Lung microvascular endothelial cell (primary cell): ENCODE data around the gene CDH11. TPM values are rescaled to one million over a fixed set of nuclear protein-coding genes. Genes with fewer than 3 reads are reported as not detected.

Experiments
- DNase-seq, 2 donors: peaks; one replicate each; pipeline versions ENCODE4 v3.0.0 to v3.0.0-alpha.2; 2010; ENCODE audit warnings: low read depth in 2 of 2
- total RNA-seq: library from RNA; depleted of rRNA; stranded (reverse); fragments of >200 nt; gene quantifications from 2 replicates; pipeline ENCODE4 v1.2.1, GENCODE V29; 2014

The CDH11 gene
- total RNA-seq, 1 donor from 2014 or later: 3.4 TPM

DNA sequence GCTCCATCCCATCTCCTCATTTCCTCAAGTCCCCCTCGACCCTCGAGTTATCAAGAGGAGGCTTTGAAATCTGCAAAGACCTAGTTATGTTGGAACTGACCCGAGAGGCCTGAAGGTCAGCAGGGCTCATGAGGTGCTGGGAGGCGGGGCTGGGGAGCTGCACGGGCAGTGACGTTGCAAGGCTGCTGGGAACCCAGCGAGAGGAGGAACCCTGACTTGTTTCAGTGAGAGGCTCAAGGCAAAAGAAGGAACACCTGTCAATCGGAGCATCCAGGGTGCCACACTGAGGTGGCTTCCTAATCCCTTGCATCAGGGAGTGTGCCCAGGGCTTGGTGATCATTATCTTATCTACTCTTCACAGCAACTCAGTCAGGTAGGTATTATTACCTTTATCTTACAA lies 86.9 kb downstream of the CDH11 start:
- DNase-seq: no peak

DNA sequence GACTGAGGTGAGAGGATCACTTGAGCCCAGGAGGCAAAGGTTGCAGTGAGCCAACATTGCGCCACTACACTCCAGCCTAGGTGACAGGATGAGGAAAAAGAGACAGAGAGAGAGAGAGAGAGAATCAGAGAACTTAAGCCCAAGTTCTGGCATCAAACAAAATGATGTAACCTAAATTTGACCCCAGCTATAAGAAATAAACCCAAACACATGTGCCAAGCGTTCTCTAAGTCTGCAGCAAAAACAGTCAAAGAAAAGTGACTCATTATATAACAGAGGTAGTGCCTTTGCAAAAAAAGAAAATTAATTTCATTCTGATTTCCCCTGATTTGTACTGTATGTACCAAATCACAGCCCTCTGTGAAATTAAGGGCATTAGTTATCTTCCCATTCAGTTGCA lies 89.5 kb downstream of the CDH11 start:
- no peak for DNase-seq

DNA sequence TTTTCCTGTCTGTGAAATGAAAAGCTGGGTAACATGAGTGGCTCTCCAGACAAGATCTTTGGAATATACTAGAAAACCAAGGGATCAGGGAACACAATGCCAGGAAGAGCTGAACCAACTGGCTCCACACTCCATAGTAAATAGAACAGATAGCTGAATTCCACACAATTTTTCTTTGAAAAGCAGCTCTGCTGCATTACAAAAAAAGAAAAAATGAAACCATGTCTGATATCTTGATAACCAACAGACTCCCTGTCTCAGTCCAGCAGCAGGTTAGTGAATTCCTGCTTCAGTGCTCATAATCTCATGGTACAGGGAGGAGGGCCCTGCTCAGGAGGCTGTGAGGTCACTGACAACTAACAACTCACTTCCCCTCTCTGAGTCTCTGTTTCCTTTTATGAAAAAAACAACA lies 97.1 kb downstream of the CDH11 start:
- DNase-seq: peak; percentile 20 to 50

DNA sequence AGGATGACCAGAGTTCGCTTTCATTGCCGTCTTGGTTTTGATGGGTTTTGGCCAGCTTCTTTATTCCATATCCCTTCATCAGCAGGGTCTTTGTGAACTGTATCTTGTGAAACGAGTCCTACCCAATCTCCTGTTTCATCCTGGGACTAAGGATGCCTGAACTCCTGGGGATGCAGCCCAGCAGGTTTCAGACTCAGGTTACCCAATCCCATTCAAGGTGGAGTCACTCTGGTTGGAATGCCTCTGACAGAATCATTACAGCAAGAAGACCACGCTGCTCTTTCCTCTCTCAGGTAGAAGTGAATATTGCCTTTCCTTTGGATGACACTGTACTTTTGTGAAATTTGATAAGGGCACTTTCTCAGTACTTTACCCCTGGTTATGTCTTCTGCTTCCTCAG lies 98.1 kb downstream of the CDH11 start:
- no peak for DNase-seq

DNA sequence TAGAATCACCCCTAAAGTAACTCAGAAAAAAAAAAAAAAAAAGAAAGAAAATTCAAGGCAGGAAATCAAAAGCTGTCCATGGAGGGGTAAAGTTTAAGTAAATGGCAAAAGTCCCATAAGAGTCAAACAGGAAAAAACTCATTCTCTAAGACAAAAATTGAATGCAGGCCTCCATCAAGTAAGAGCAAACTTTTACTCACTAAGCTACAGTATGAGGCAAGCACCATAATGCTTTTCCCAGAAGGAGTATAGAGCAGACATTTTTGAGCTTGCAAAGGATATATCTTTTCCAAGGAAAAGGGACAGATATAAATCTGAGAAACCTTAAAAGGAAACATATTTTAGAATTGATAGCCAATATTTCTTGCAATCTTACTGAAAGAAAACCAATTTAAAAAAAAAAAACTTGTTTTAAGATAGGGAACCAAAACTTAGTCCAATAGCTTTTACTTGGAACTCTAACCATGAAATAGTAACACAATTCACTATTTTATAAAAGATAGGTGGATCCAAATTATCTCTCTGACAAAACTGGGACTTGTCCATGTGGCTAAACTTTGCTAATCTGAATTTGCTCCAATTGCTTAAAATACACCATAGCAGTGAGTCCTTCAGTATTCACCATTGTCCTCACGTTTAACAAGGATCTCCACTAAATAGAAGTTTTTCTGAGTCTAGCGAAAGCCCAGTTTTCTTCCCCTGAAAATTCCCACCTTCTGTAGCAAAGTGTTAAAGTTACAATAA lies 99.8 kb downstream of the CDH11 start:
- DNase-seq: no peak

DNA sequence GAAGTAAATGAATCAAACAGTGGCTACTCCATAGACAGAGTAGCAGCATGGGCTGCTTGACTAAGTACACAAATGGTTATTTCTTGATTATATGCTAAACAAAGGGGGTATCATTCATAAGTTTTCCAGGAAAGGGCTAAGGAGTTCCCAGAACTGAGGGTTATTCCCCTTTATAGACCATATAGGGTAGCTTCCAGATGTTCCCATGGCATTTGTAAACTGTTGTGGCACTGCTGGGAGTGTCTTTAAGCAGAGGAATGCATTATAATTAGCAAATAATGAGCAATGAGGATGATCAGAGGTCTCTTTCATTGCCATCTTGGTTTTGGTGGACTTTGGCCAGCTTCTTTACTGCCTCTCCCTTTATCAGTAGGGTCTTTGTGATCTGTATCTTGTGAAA lies 105.1 kb downstream of the CDH11 start:
- no peak for DNase-seq

DNA sequence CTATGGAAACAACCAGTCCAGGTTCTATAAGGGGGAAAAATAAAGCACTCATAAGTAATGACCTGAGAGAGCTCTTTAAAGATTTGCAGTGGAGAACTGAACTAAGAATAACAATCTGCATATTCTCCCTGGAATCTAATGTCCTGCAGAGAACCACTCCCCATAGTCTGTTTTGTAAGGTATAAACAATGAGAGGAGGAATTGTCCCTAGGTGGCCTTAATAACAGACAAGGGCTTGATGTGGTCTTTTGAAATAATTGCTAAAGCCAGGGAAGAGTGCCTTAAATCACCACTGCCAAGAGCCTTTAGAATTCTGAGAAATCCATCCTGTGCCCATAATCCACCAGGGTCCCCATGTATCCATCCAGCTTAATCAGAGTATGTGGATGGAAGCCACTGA lies 106.3 kb downstream of the CDH11 start:
- DNase-seq: no peak

DNA sequence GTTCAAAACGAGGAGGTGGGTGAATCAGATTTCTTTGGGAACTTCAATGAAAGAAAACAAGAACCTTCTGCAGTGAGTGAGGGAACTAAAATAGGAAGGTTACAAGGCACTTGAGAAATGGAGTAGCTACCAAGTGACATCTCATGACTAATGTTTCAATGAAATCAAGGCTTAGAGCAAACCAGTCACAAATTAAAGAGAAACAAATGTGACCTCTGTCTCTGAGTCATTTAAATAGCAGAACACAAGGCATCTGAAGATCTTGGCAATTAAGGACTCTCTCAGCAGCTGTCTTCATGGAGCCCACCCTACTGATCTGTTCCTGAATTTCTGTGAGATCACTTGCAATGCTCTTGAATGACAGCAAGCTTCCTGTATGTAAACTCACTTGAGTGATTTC lies 109.5 kb downstream of the CDH11 start:
- peak in 1 of 2 donors; percentile 8 for DNase-seq

DNA sequence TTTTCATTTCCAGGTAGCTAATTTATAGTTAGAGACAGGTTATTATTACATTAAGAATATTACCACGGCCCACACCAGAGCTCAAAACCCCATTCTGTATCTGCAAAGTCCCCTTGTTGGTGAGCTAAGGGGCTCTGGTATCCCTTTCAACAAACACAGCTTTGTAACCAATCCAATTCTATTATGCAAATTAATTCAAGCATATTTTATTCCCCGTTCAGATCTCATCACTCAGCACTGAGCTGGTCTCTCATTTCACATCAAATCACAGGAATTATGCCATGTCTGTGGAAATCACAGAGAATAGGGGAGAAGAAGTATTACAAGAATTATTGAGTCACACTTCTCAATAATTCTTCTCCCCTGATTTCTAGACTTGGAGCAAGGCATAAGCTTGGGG lies 111.7 kb downstream of the CDH11 start:
- no peak for DNase-seq

DNA sequence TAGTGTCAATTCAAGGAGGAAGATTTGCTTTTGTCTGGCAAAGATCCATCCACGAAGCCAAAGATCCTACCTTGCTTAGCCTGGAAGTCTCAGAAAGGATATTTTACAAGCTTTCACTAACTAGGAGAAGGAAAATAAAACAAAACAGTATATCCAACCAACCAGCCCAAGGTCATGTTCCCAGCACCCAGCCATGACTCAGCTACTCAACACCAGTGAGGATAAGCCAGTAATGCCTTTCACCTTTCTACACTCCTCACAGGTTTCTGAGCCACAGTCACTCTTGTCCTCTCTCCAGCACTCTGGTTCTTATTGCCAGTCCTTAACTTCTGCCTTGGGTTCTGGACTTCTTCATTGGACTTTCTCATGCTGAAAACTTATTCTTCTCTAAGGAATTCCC lies 116.2 kb downstream of the CDH11 start:
- no peak for DNase-seq

DNA sequence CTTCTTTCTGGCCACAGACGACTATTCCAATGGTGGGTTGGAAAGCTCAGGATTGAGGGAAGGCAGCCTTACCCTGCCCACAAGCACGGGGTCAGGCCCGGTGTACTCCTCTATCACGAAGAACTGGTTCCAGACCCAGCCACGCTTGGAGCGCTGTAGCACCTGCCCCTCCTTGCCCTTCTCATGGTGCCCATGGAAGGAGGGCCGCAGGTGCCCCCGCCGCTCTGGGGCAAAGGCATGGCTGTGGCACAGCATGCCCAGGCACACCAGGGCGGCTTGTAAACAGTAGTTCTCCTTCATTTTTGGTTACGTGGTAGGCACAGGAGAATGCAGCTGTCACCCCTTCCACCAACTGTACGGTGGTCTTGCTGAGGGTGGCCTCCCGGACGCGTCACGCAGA lies 117.3 kb downstream of the CDH11 start:
- DNase-seq: no peak

DNA sequence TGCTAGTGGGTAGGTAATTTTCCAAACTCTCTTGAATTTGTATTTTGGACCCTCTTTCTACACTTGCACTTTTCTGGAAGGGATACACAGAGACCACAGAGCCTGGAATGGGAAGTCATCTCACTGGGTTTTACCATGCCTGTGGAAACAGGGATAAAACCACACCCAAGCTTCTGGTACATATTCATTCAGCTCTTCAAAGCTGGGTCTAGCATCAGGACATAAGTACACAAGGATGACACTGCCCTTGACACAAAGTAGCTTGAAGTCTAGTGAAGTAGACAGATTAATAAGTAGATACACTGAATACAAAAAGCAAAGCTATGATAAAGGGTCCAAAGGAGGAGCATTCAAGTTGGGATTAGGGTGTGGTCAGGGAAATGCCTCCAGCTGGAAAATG lies 118.2 kb downstream of the CDH11 start:
- DNase-seq: no peak

DNA sequence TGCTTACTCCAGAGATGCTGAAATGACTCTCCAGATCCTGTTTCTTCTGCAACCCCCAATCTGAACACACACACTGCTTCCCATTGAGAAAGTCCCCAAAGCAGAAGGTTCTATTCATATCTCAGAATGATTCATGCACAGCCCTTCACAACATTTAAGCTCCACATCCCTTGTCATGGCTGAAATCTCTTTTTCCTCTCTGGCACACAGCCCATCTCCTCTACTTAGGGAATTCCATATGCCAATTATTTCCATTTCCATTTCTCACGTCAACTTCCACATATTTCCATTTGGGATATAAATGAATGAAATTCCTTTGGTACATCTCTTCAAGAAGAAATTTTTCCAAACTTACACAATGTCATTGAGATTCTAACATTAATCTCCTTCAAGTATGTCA lies 119.6 kb downstream of the CDH11 start:
- peak; percentile 34 to 55 for DNase-seq

DNA sequence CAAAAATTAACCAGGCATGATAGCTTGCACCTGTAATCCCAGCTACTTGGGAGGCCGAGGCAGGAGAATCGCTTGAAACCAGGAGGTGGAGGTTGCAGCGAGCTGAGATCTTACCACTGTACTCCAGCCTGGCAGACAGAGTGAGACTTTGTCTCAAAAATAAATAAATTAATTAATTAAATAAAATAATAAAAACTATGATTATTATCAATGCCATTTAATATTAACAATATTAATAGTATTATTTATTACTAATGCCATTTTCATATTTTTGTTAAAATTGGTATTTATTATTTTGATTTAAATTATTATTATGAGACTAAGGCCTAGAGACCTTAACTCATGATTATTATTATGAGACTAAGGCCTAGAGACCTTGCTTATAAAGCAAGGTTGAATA lies 121.2 kb downstream of the CDH11 start:
- DNase-seq: no peak

DNA sequence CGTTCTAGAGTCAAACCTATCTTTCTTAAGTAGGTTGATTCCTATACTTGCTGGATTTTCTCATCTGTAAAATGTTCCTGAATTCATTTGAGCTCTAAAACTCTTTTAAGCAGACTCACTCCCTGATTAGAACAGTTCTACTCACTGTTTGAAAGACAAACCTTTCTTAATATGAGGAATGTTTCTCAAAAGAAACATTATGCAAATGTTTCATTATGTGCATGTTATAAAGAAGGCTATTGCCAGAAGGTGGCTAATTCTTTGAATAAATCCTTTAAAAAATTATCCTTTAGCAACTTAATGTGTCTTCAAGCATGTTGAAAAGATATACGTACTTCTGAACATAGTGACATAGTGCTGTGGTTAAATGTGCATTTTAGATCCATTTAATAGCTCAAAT lies 124.1 kb downstream of the CDH11 start:
- DNase-seq: no peak

DNA sequence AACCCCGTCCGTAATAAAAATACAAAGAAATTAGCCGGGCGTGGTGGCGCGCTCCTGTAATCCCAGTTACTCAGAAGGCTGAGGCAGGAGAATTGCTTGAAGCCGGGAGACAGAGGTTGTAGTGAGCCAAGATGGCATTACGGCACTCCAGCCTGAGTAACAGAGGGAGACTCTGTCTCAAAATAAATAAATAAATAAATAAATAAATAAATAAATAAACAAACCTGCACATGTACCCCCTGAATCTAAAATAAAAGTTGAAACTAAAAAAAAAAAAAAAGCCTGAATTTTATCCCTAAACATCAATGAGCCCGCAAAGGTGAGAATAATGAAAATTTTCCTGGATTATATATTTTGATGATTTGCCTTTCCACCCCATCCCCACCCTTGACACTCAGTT lies 124.7 kb downstream of the CDH11 start:
- DNase-seq: no peak

DNA sequence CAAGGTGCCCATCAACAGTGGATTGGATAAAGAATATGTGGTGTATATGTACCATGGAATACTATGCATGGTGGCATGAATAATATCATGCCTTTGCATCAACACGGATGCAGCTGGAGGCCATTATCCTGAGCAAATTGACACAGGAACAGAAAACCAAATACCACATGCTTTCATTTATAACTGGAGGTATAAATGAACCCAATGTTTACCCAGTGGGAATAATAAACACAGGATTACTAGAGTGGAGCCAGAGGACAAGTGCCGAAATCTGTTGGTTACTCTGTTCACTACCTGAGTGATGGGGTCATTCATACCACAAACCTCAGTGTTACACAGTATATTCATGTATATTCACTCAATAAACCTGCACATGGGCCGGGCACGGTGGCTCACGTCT lies 125.2 kb downstream of the CDH11 start:
- DNase-seq: no peak

DNA sequence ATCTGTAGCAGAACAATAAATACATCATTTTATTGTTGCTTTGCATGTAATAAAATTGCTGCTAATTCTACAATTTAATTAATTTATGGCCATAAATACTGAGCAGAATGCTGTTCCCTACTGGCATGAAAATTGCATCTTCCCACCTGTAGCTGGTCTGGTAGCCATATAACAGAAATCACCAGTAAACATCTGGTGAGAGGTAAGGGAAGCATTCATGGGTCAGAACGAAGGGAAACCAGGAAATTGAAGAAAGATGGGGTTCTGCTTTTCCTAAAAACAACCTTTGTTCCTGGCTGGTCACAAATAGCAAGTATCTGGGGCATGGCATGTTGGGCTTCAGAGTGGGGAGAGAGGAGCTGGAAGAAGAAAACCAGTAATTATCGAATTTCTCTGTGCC lies 128.4 kb downstream of the CDH11 start:
- no peak for DNase-seq

DNA sequence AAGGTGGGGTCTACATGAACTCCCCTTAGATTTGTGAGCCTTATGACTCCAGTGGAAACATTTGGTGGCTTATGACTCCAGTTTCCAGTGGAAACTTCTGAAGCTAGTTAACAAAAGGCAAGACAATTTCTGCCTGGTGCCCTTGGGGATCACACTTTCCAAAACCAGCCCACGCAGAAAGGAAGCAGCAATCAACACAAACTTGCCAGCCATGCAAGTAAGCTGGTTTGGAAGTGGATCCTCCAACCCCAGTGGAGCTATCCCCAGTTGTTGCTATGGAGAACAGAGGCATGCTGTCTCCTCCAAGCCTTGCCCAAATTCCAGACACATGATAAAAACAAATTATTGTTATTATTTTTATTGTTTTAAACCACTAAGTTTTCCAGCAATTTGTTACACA lies 130.9 kb downstream of the CDH11 start:
- no peak for DNase-seq

DNA sequence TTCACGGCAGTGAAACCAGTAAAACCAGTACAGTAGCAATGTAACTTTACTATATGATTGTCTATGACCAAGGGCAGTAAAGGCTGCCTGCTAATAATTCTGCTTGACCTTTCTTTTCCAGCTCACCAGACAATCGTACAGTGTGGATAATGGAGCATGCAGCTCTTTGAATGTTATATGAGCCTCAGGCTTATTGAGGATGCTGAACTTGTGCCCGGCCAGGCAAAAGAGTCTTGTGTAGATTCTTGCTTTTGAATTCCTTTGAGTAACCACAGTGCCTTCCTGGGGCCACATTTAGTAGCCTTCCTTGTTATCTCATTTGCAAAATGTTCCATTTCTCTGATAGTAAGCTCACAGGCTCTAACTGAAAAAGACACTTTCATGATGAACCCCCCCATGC lies 131.8 kb downstream of the CDH11 start:
- no peak for DNase-seq

DNA sequence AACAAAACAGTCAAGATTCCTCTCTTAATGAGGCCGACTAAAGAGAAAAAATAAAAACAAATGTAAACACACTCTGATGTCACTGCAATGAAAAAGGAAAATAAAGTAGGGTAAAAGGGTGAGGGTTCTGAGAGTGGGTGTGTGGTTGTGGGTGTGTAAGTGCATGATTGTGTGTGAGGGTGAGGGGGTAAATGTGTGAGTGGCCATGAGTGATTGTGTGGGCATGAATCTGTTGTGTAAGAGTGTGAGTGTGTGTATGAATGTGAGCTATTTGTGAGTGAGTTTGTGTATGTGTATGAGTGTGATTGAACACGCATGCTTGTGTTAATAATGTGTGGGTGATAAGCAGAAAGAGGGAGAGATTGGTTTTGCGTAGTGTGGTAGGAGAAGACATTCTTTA lies 132.8 kb downstream of the CDH11 start:
- no peak for DNase-seq

DNA sequence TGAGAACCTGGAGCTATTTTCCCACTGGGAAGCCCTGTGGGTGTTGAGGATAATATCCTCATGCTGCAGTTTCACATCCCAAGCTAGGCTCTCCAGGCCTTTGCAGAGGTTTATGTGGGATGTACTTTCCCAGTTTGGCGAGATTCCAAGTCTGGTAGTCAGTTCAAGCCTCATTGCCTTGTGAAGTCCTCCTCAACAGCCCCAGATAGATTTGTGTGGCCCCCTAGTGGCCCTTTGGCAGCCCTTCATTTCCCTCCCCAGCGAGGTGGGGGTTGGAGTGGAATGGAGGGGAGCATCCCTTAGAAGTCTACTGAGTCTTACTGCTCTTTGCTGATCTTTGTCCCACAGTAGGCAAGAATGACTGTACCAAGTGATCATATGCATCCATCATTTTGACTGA lies 137.9 kb downstream of the CDH11 start:
- DNase-seq: peak; percentile 52 to 85

DNA sequence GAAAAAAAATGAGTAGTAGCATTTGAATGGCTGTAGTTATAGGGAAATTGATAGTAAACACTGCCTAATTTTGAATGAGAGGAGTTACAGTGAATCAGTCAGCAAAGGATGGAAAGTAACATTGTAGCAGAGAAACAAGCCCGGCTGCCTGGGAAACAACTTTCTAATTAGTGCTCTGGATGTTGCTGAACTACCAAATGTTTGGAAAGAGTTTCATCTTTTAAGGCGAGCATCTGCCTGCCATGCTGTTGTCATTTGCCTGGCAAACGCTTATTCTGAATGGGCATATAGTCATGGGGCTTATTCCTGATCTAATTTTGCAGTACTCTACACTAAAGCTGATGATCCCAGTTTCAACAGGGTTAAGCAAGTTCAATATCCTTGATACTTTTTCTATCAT lies 138.6 kb downstream of the CDH11 start:
- DNase-seq: no peak

DNA sequence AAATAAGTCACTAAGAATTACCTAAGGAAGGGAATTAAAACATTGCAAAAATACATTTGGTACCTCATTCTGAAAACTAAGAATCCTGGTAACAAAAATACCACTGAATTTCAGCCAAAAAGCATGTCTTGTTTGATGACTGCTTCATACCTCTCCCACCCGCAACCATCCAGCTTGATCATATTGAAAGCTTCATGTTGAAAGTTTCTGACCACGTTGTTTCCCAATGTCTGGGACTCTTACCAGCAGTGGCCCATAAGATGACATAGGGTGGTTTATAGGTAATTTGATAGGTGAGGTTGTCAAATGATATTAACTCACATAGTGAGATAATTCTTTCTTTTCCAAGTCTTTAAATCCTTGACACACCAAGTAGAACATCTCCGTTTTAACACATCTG lies 139.3 kb downstream of the CDH11 start:
- no peak for DNase-seq
